ENCODE results near the gene ALDH4A1. TPM values are rescaled to one million over a fixed set of nuclear protein-coding genes. Genes with fewer than 3 reads are reported as not detected.

The ALDH4A1 gene
- total RNA-seq, 1 donor from 2014 or later = 11.7 TPM

GRCh38 chr1:18928985-18929384, 26.6 kb upstream of the ALDH4A1 start:
- Histone ChIP-seq H3K27ac (no peak overlapping the region), H3K9me3 (no peaks in the 10 kb centered on the region), H3K4me1 (peaks cover 80% of the 10 kb centered on the region), H3K27me3 (ENCODE audit: low read depth) (no peaks in the 10 kb centered on the region), H3K4me3 (no peak overlapping the region), H3K36me3 (no peaks in the 10 kb centered on the region)
- TF ChIP-seq CTCF (IDR thresholded peaks at IDR 0.05) = no peak
- ATAC-seq = no peak
- no peak for DNase-seq
- intact Hi-C loops (cut with DNase I) = no loop called here

GRCh38 chr1:18928406-18928805, 26.1 kb upstream of the ALDH4A1 start:
- no peak overlapping the region for H3K4me3 ChIP-seq
- no peaks in the 10 kb centered on the region for H3K27me3 ChIP-seq (ENCODE audit: low read depth)
- ATAC-seq (no peak), DNase-seq (no peak)
- H3K27ac ChIP-seq = peak overlapping the region; percentile 86
- H3K36me3 ChIP-seq = no peaks in the 10 kb centered on the region
- H3K9me3 ChIP-seq = no peaks in the 10 kb centered on the region
- H3K4me1 ChIP-seq = peaks cover 81% of the 10 kb centered on the region
- TF ChIP-seq CTCF (IDR thresholded peaks at IDR 0.05) = no peak
- intact Hi-C loops (cut with DNase I) = no loop called here

- DNase-seq (no peak), ATAC-seq (peak in 1 of 2 donors; percentile 10)
- Histone ChIP-seq H3K27me3 (ENCODE audit: low read depth) (no peaks in the 10 kb centered on the region), H3K27ac (peak overlapping the region; percentile 86), H3K9me3 (no peaks in the 10 kb centered on the region), H3K36me3 (no peaks in the 10 kb centered on the region), H3K4me3 (peak overlapping the region; percentile 32), H3K4me1 (peaks cover 81% of the 10 kb centered on the region)
- intact Hi-C loops (cut with DNase I) = no loop called here
- TF ChIP-seq CTCF (IDR thresholded peaks at IDR 0.05) = no peak
Observed at GRCh38 chr1:18927654-18928272, 25.4 kb upstream of the ALDH4A1 start.

- no peaks in the 10 kb centered on the region for H3K27me3 ChIP-seq (ENCODE audit: low read depth)
- H3K4me3 ChIP-seq = peak overlapping the region; percentile 32
- intact Hi-C loops (cut with DNase I) = no loop called here
- peaks cover 81% of the 10 kb centered on the region for H3K4me1 ChIP-seq
- TF ChIP-seq CTCF (IDR thresholded peaks at IDR 0.05) = no peak
- peak; percentile 8 to 15 for ATAC-seq
- no peaks in the 10 kb centered on the region for H3K9me3 ChIP-seq
- H3K27ac ChIP-seq = peak overlapping the region; percentile 86
- H3K36me3 ChIP-seq = no peaks in the 10 kb centered on the region
- DNase-seq = no peak
Observed at GRCh38 chr1:18927082-18927653, 24.8 kb upstream of the ALDH4A1 start.

GRCh38 chr1:18926315-18927081, 24.1 kb upstream of the ALDH4A1 start:
- intact Hi-C loops (cut with DNase I) = no loop called here
- Histone ChIP-seq H3K4me3 (peak overlapping the region; percentile 32), H3K27me3 (ENCODE audit: low read depth) (no peaks in the 10 kb centered on the region), H3K36me3 (no peaks in the 10 kb centered on the region), H3K4me1 (peaks cover 81% of the 10 kb centered on the region), H3K27ac (peak overlapping the region; percentile 86), H3K9me3 (no peaks in the 10 kb centered on the region)
- DNase-seq = no peak
- no peak for TF ChIP-seq CTCF (IDR thresholded peaks at IDR 0.05)
- peak; percentile 74 to 75 for ATAC-seq
